GM10266 (cell line): ENCODE measurements around the gene ARHGDIG.

ENCODE experiments used
- DNase-seq: peaks from one replicate; pipeline ENCODE4 v3.0.0; 2012; ENCODE audit errors: extremely low spot score
- CTCF ChIP-seq: IDR thresholded peaks from 2 replicates; pipeline ENCODE4 v1.5.1; 2012; ENCODE audit warnings: mild to moderate bottlenecking, low read depth; ENCODE audit not compliant: control insufficient read depth, insufficient read depth; ENCODE audit errors: missing control alignments

Gene ARHGDIG

GRCh38 chr16:305916-306626 is 25.7 kb downstream of the ARHGDIG start:
- TF ChIP-seq CTCF: no peak
- DNase-seq: no peak

- no peak for DNase-seq
- no peak for TF ChIP-seq CTCF
Observed at GRCh38 chr16:306911-307370, 26.6 kb downstream of the ARHGDIG start.

GRCh38 chr16:307691-308312 is 27.4 kb downstream of the ARHGDIG start:
- TF ChIP-seq CTCF: no peak
- no peak for DNase-seq

GRCh38 chr16:309476-309875 is 29.1 kb downstream of the ARHGDIG start:
- DNase-seq: no peak
- no peak for TF ChIP-seq CTCF

GRCh38 chr16:311725-312124 is 31.3 kb downstream of the ARHGDIG start:
- TF ChIP-seq CTCF: no peak

GRCh38 chr16:314351-314750 is 34.0 kb downstream of the ARHGDIG start:
- no peak for TF ChIP-seq CTCF
- DNase-seq: no peak

More at GRCh38 chr16:311725-312124, 31.3 kb downstream of the ARHGDIG start:
- DNase-seq: no peak

- TF ChIP-seq CTCF: no peak
- DNase-seq: no peak
Observed at GRCh38 chr16:314795-315299, 34.5 kb downstream of the ARHGDIG start.
